GM12865 (cell line): ENCODE results near the gene FRMD8.

ENCODE experiments used
- DNase-seq: peaks from one replicate; pipeline ENCODE4 v3.0.0; 2010; ENCODE audit warnings: low read depth
- H3K4me3 ChIP-seq: 2 replicates; pipeline ENCODE4 v1.5.1; 2011; ENCODE audit warnings: mild to moderate bottlenecking, low read depth, low read length, control low read depth
- CTCF ChIP-seq: IDR thresholded peaks from 2 replicates; pipeline ENCODE4 v1.5.1; 2011; ENCODE audit warnings: low read length, control low read depth, low read depth, inconsistent platforms; ENCODE audit not compliant: insufficient read depth; ENCODE audit errors: missing control alignments

FRMD8 gene

GRCh38 chr11:65399249-65399648 is 12.8 kb downstream of the FRMD8 start:
- TF ChIP-seq CTCF, result no peak
- H3K4me3 ChIP-seq, result no peak overlapping the region
- DNase-seq, result no peak

- H3K4me3 ChIP-seq, result no peak overlapping the region
- DNase-seq, result no peak
- no peak for TF ChIP-seq CTCF
These were observed 13.4 kb downstream of the FRMD8 start for GRCh38 chr11:65399845-65400244.

- TF ChIP-seq CTCF, result no peak
- no peak overlapping the region for H3K4me3 ChIP-seq
- DNase-seq, result no peak
These were observed 14.1 kb downstream of the FRMD8 start for GRCh38 chr11:65400307-65401072.

- no peak overlapping the region for H3K4me3 ChIP-seq
- no peak for DNase-seq
- no peak for TF ChIP-seq CTCF
These were observed 14.8 kb downstream of the FRMD8 start for GRCh38 chr11:65401073-65401802.

GRCh38 chr11:65401803-65402248 is 15.4 kb downstream of the FRMD8 start:
- TF ChIP-seq CTCF, result no peak
- no peak for DNase-seq
- no peak overlapping the region for H3K4me3 ChIP-seq

GRCh38 chr11:65402790-65403189 is 16.4 kb downstream of the FRMD8 start:
- H3K4me3 ChIP-seq, result no peak overlapping the region
- no peak for TF ChIP-seq CTCF
- DNase-seq, result no peak
